WTC11 (cell line): ENCODE measurements around the gene S100B. TPM values are rescaled to one million over a fixed set of nuclear protein-coding genes. Genes with fewer than 3 reads are reported as not detected.

Source experiments
- ATAC-seq: fragments of 200-7000 bp; cut with Tn5 transposase; 2 replicates; pipeline ENCODE4 v1.10.0; 2021; ENCODE audit warnings: mild to moderate bottlenecking, moderate library complexity
- CTCF ChIA-PET: fragments of 300-600 bp; sonication (Branson Sonifier 250); formaldehyde crosslinking; loops from one replicate; lab custom pipeline; 2021; ENCODE audit warnings: antibody characterized with exemption; lab: Charles Lee
- POLR2A ChIA-PET: fragments of 350-600 bp; sonication (Branson Sonifier 250); formaldehyde crosslinking; loops from one replicate; lab custom pipeline; 2021; ENCODE audit warnings: antibody characterized with exemption; lab: Charles Lee
- DNase-seq: peaks from one replicate; pipeline ENCODE4 v3.0.0; 2021; ENCODE audit warnings: low spot score
- H3K27ac Mint-ChIP-seq: 2 replicates; pipeline ENCODE4 v1.8.0; 2021; ENCODE audit warnings: mixed read lengths
- H3K27me3 Mint-ChIP-seq: 2 replicates; pipeline ENCODE4 v1.8.0; 2021; ENCODE audit warnings: low read depth, mild to moderate bottlenecking, moderate library complexity, mixed read lengths
- H3K36me3 Mint-ChIP-seq: 2 replicates; pipeline ENCODE4 v1.8.0; 2021; ENCODE audit warnings: mixed read lengths
- H3K4me1 Mint-ChIP-seq: 2 replicates; pipeline ENCODE4 v1.8.0; 2022; ENCODE audit warnings: mixed read lengths
- H3K4me3 Mint-ChIP-seq: 2 replicates; pipeline ENCODE4 v1.8.0; 2021; ENCODE audit warnings: mild to moderate bottlenecking, moderate library complexity, mixed read lengths
- H3K9me3 Mint-ChIP-seq: 2 replicates; pipeline ENCODE4 v1.8.0; 2021; ENCODE audit warnings: mixed read lengths
- ATF1 ChIP-seq: sonication (generic); formaldehyde crosslinking; IDR thresholded peaks from 2 replicates; pipeline ENCODE4 v1.8.1; 2023; ENCODE audit warnings: mild to moderate bottlenecking, moderate library complexity, missing genetic modification reagents
- ATF2 ChIP-seq: sonication (generic); formaldehyde crosslinking; IDR thresholded peaks from 2 replicates; pipeline ENCODE4 v1.8.1; 2022; ENCODE audit warnings: low read depth, missing genetic modification reagents, borderline replicate concordance
- ATF6 ChIP-seq: sonication (generic); formaldehyde crosslinking; IDR thresholded peaks from 2 replicates; pipeline ENCODE4 v1.8.1; 2023; ENCODE audit warnings: mild to moderate bottlenecking, missing genetic modification reagents
- CBFB ChIP-seq: sonication (generic); formaldehyde crosslinking; IDR thresholded peaks from 2 replicates; pipeline ENCODE4 v1.8.1; 2022; ENCODE audit warnings: mild to moderate bottlenecking, low read depth, missing genetic modification reagents
- E2F5 ChIP-seq: sonication (generic); formaldehyde crosslinking; IDR thresholded peaks from 2 replicates; pipeline ENCODE4 v1.8.1; 2022; ENCODE audit warnings: mild to moderate bottlenecking, moderate library complexity, missing genetic modification reagents
- EMX1 ChIP-seq: fragments of 250-450 bp; sonication (Bioruptor Pico); IDR thresholded peaks from 2 replicates; pipeline ENCODE4 v1.8.0; 2021; ENCODE audit warnings: mild to moderate bottlenecking
- ERG ChIP-seq: fragments of 250-450 bp; sonication (Bioruptor Pico); IDR thresholded peaks from 2 replicates; pipeline ENCODE4 v1.8.0; 2021; ENCODE audit warnings: mild to moderate bottlenecking
- ESRRA ChIP-seq: sonication (generic); formaldehyde crosslinking; IDR thresholded peaks from 2 replicates; pipeline ENCODE4 v1.8.1; 2022; ENCODE audit warnings: mild to moderate bottlenecking, missing genetic modification reagents, borderline replicate concordance
- FOXJ3 ChIP-seq: sonication (generic); formaldehyde crosslinking; IDR thresholded peaks from 2 replicates; pipeline ENCODE4 v1.9.0; 2021; ENCODE audit warnings: missing genetic modification reagents, mild to moderate bottlenecking, borderline replicate concordance
- IRF2 ChIP-seq: sonication (generic); formaldehyde crosslinking; IDR thresholded peaks from 2 replicates; pipeline ENCODE4 v1.8.0; 2022; ENCODE audit warnings: low read depth, missing genetic modification reagents, borderline replicate concordance
- NFE2L1 ChIP-seq: sonication (generic); formaldehyde crosslinking; IDR thresholded peaks from 2 replicates; pipeline ENCODE4 v1.8.1; 2023; ENCODE audit warnings: missing genetic modification reagents
- OVOL2 ChIP-seq: fragments of 250-450 bp; sonication (Bioruptor Pico); IDR thresholded peaks from 2 replicates; pipeline ENCODE4 v1.9.0; 2021; ENCODE audit warnings: mild to moderate bottlenecking, borderline replicate concordance
- PRRX2 ChIP-seq: fragments of 250-450 bp; sonication (Bioruptor Pico); IDR thresholded peaks from 2 replicates; pipeline ENCODE4 v1.8.0; 2021; ENCODE audit warnings: mild to moderate bottlenecking
- TCF7 ChIP-seq: sonication (generic); formaldehyde crosslinking; IDR thresholded peaks from 2 replicates; pipeline ENCODE4 v1.8.0; 2022; ENCODE audit warnings: mild to moderate bottlenecking, low read depth, missing genetic modification reagents, moderate library complexity
- TEAD1 ChIP-seq: sonication (generic); formaldehyde crosslinking; IDR thresholded peaks from 2 replicates; pipeline ENCODE4 v1.8.0; 2022; ENCODE audit warnings: mild to moderate bottlenecking, missing genetic modification reagents
- ZNF425 ChIP-seq: fragments of 250-450 bp; sonication (Bioruptor Pico); conservative IDR thresholded peaks from 2 replicates; pipeline ENCODE4 v1.9.0; 2021; ENCODE audit warnings: mild to moderate bottlenecking
- ZNF671 ChIP-seq: fragments of 250-450 bp; sonication (Bioruptor Pico); IDR thresholded peaks from 2 replicates; pipeline ENCODE4 v1.8.0; 2021; ENCODE audit warnings: mild to moderate bottlenecking
- total RNA-seq: library from RNA; stranded (reverse); gene quantifications from 3 replicates; pipeline ENCODE4 v1.2.3, GENCODE V29; 2021
- TF ChIP-seq, protein P1 (sequence below): fragments of 250-450 bp; sonication (Bioruptor Pico); IDR thresholded peaks from 2 replicates; pipeline ENCODE4 v1.9.0; 2021; ENCODE audit warnings: mild to moderate bottlenecking

Gene S100B
- total RNA-seq, 1 experiment from 2014 or later: 0.46 TPM

DNA sequence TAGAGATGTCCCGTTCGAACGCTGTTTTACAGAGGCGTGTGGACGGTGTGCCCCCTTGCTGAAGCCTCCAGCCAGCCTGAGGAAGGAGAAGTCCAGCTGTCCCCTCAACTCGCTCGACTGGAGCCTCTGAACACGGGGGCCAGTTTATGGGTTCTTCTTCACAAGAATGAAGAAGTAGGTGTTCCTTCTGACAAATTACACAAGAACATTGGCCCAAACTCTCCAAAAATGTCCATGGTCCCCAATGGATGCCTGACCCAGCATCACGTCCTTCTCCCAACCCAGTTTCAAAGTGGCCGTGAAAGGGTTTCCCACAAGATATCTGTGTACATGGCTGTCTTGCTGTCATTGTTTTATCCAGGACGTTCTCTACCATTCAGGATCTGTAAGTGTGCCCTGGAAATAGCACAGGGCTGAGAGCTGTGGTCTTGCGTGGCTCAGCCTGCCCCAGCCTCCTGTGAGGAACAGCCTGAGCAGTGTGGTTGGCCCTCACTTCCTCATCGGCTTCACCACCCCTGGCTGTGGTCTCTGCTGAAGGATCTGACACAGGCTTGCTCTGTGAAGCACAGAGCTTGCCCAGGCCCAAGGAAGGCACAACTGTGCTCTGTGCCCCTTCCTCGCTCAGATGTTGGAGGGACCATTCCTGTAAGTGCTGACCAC lies 1.0 kb upstream of the S100B start (continued):
- TF ChIP-seq, protein P1, sequence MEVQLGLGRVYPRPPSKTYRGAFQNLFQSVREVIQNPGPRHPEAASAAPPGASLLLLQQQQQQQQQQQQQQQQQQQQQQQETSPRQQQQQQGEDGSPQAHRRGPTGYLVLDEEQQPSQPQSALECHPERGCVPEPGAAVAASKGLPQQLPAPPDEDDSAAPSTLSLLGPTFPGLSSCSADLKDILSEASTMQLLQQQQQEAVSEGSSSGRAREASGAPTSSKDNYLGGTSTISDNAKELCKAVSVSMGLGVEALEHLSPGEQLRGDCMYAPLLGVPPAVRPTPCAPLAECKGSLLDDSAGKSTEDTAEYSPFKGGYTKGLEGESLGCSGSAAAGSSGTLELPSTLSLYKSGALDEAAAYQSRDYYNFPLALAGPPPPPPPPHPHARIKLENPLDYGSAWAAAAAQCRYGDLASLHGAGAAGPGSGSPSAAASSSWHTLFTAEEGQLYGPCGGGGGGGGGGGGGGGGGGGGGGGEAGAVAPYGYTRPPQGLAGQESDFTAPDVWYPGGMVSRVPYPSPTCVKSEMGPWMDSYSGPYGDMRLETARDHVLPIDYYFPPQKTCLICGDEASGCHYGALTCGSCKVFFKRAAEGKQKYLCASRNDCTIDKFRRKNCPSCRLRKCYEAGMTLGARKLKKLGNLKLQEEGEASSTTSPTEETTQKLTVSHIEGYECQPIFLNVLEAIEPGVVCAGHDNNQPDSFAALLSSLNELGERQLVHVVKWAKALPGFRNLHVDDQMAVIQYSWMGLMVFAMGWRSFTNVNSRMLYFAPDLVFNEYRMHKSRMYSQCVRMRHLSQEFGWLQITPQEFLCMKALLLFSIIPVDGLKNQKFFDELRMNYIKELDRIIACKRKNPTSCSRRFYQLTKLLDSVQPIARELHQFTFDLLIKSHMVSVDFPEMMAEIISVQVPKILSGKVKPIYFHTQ: no peak
- no peak for TF ChIP-seq TEAD1 (CRISPR knock-in tag)
- TF ChIP-seq PRRX2 (CRISPR knock-in tag): no peak

- H3K4me3 Mint-ChIP-seq: no peak overlapping the region
- ChIA-PET CTCF (no interaction called here), POLR2A (no interaction called here)
- ATAC-seq (no peak), DNase-seq (no peak)
- H3K4me1 Mint-ChIP-seq: peaks cover 30% of the 10 kb centered on the region
- H3K9me3 Mint-ChIP-seq: peaks cover 3% of the 10 kb centered on the region; the same call in 1 of the 2 replicates
- H3K27me3 Mint-ChIP-seq: peaks cover 6% of the 10 kb centered on the region
- TF ChIP-seq ATF1 (CRISPR knock-in tag): no peak
- TF ChIP-seq ZNF425: no peak
- TF ChIP-seq CBFB (CRISPR knock-in tag): no peak
- TF ChIP-seq ZNF671 (CRISPR knock-in tag): no peak
- TF ChIP-seq ATF6 (CRISPR knock-in tag): no peak
- TF ChIP-seq NFE2L1 (CRISPR knock-in tag): no peak
- TF ChIP-seq TCF7: no peak
- no peak for TF ChIP-seq OVOL2 (CRISPR knock-in tag)
- no peak for TF ChIP-seq ERG (CRISPR knock-in tag)
- no peak for TF ChIP-seq E2F5 (CRISPR knock-in tag)
- TF ChIP-seq EMX1 (CRISPR knock-in tag): no peak
- no peak for TF ChIP-seq ESRRA (CRISPR knock-in tag)
- TF ChIP-seq ATF2: no peak
- no peak for TF ChIP-seq FOXJ3 (CRISPR knock-in tag)
- TF ChIP-seq IRF2 (CRISPR knock-in tag): no peak
- H3K27ac Mint-ChIP-seq: no peak overlapping the region
- H3K36me3 Mint-ChIP-seq: no peaks in the 10 kb centered on the region
These were observed 430 bp downstream of the S100B start for GRCh38 chr21:46604329-46604974.
